DOHH2 (cell line): Measurements from ENCODE around the gene FAM180A.

ENCODE experiments used
- H3F3A ChIP-seq: fragments of 200-600 bp; sonication (generic), shearing (Covaris generic); 2 replicates; pipeline ENCODE4 v1.6.0; 2016; ENCODE audit warnings: antibody characterized with exemption, mild to moderate bottlenecking; ENCODE audit not compliant: control insufficient read depth, insufficient read depth
- H3K27ac ChIP-seq: fragments of 200-600 bp; sonication (generic); 2 replicates; pipeline ENCODE4 v1.5.1; 2014; ENCODE audit warnings: low read depth, mild to moderate bottlenecking, low read length, moderate library complexity
- H3K27me3 ChIP-seq: fragments of 200-600 bp; sonication (generic); 2 replicates; pipeline ENCODE4 v1.6.1; 2014; ENCODE audit warnings: mild to moderate bottlenecking, low read length, mixed read lengths; ENCODE audit not compliant: control insufficient read depth
- H3K36me3 ChIP-seq: fragments of 200-600 bp; sonication (generic); 2 replicates; pipeline ENCODE4 v1.6.1; 2014; ENCODE audit warnings: mild to moderate bottlenecking, low read length, moderate library complexity, mixed read lengths; ENCODE audit not compliant: control insufficient read depth
- H3K4me1 ChIP-seq: fragments of 200-600 bp; sonication (generic); 2 replicates; pipeline ENCODE4 v1.6.1; 2014; ENCODE audit warnings: mild to moderate bottlenecking, low read length, mixed read lengths; ENCODE audit not compliant: control insufficient read depth
- H3K4me2 ChIP-seq: fragments of 200-600 bp; sonication (generic); 2 replicates; pipeline ENCODE4 v1.6.0; 2014; ENCODE audit warnings: mild to moderate bottlenecking, low read length, moderate library complexity
- H3K4me3 ChIP-seq: fragments of 200-600 bp; sonication (generic); 2 replicates; pipeline ENCODE4 v1.5.1; 2014; ENCODE audit warnings: mild to moderate bottlenecking, low read length, mixed read lengths
- H3K79me2 ChIP-seq: fragments of 200-600 bp; sonication (generic); 2 replicates; pipeline ENCODE4 v1.6.1; 2014; ENCODE audit warnings: mild to moderate bottlenecking, low read length, mixed read lengths; ENCODE audit not compliant: control insufficient read depth
- H3K9me2 ChIP-seq: fragments of 200-600 bp; sonication (generic); replicated peaks from 2 replicates; pipeline ENCODE4 v1.6.1; 2014; ENCODE audit warnings: mild to moderate bottlenecking, low read length, mixed read lengths; ENCODE audit not compliant: control insufficient read depth
- H3K9me3 ChIP-seq: fragments of 200-600 bp; sonication (generic); 2 replicates; pipeline ENCODE4 v1.6.1; 2014; ENCODE audit warnings: antibody characterized with exemption, low read length, mixed read lengths; ENCODE audit not compliant: control insufficient read depth, insufficient read depth
- H4K20me1 ChIP-seq: fragments of 200-600 bp; sonication (generic); 2 replicates; pipeline ENCODE4 v1.6.0; 2014; ENCODE audit warnings: low read depth, mild to moderate bottlenecking, antibody characterized with exemption, low read length, moderate library complexity; ENCODE audit not compliant: control insufficient read depth, insufficient read depth
- CTCF ChIP-seq: fragments of 200-600 bp; sonication (generic); IDR thresholded peaks from one replicate; pipeline ENCODE4 v1.5.1; 2014; ENCODE audit warnings: antibody characterized with exemption, mild to moderate bottlenecking, low read depth, low read length; ENCODE audit not compliant: poor library complexity, severe bottlenecking
- EZH2phosphoT487 ChIP-seq: fragments of 200-600 bp; sonication (generic); IDR thresholded peaks from 2 replicates; pipeline ENCODE4 v1.6.1; 2017; ENCODE audit warnings: borderline replicate concordance, mild to moderate bottlenecking, antibody characterized with exemption, low read length, moderate library complexity, mixed read lengths

FAM180A gene

GRCh38 chr7:135684136-135684535 lies 64.5 kb downstream of the FAM180A start:
- Histone ChIP-seq H3K4me2 (no peak overlapping the region), H3K79me2 (no peaks in the 10 kb centered on the region), H3K27ac (no peak overlapping the region), H4K20me1 (no peaks in the 10 kb centered on the region), H3K9me2 (no peaks in the 10 kb centered on the region), H3K36me3 (no peaks in the 10 kb centered on the region), H3K4me1 (no peaks in the 10 kb centered on the region), H3K4me3 (no peak overlapping the region), H3K9me3 (no peaks in the 10 kb centered on the region), H3F3A (no peaks in the 10 kb centered on the region), H3K27me3 (no peaks in the 10 kb centered on the region)
- TF ChIP-seq CTCF (no peak), EZH2phosphoT487 (no peak)

GRCh38 chr7:135683609-135684008 lies 65.0 kb downstream of the FAM180A start:
- Histone ChIP-seq H3K4me2 (no peak overlapping the region), H3K79me2 (no peaks in the 10 kb centered on the region), H3K27me3 (no peaks in the 10 kb centered on the region), H3K27ac (no peak overlapping the region), H3F3A (no peaks in the 10 kb centered on the region), H3K4me1 (no peaks in the 10 kb centered on the region), H3K36me3 (no peaks in the 10 kb centered on the region), H4K20me1 (no peaks in the 10 kb centered on the region), H3K9me2 (no peaks in the 10 kb centered on the region), H3K9me3 (no peaks in the 10 kb centered on the region), H3K4me3 (no peak overlapping the region)
- TF ChIP-seq EZH2phosphoT487 (no peak), CTCF (no peak)

GRCh38 chr7:135682191-135682590 lies 66.4 kb downstream of the FAM180A start:
- H3K4me2 ChIP-seq, result no peak overlapping the region
- no peaks in the 10 kb centered on the region for H3K4me1 ChIP-seq
- H3K4me3 ChIP-seq, result no peak overlapping the region
- H3K36me3 ChIP-seq, result no peaks in the 10 kb centered on the region
- H3K9me2 ChIP-seq, result no peaks in the 10 kb centered on the region
- H3K79me2 ChIP-seq, result no peaks in the 10 kb centered on the region
- no peak overlapping the region for H3K27ac ChIP-seq
- no peaks in the 10 kb centered on the region for H3K27me3 ChIP-seq
- no peaks in the 10 kb centered on the region for H3K9me3 ChIP-seq
- H3F3A ChIP-seq, result no peaks in the 10 kb centered on the region
- H4K20me1 ChIP-seq, result no peaks in the 10 kb centered on the region
- TF ChIP-seq CTCF (no peak), EZH2phosphoT487 (no peak)

- no peaks in the 10 kb centered on the region for H3K27me3 ChIP-seq
- H3K79me2 ChIP-seq, result no peaks in the 10 kb centered on the region
- H3F3A ChIP-seq, result no peaks in the 10 kb centered on the region
- H3K36me3 ChIP-seq, result peaks cover under 1% of the 10 kb centered on the region; the same call in 1 of the 2 replicates
- no peaks in the 10 kb centered on the region for H3K4me1 ChIP-seq
- H3K4me3 ChIP-seq, result no peak overlapping the region
- H3K9me3 ChIP-seq, result no peaks in the 10 kb centered on the region
- no peak overlapping the region for H3K27ac ChIP-seq
- no peaks in the 10 kb centered on the region for H4K20me1 ChIP-seq
- no peaks in the 10 kb centered on the region for H3K9me2 ChIP-seq
- H3K4me2 ChIP-seq, result no peak overlapping the region
- TF ChIP-seq CTCF (no peak), EZH2phosphoT487 (no peak)
These were observed 66.9 kb downstream of the FAM180A start for GRCh38 chr7:135681762-135682161.
